IMR-90 (cell line): ENCODE results near the gene FRAS1. TPM values are rescaled to one million over a fixed set of nuclear protein-coding genes. Genes with fewer than 3 reads are reported as not detected.

Source experiments
- ATAC-seq: fragments of 200-7000 bp; cut with Tn5 transposase; 2 replicates; pipeline ENCODE4 v1.9.1; 2020; ENCODE audit warnings: low read depth, mild to moderate bottlenecking, moderate library complexity
- BruUV-seq: library from RNA; stranded (reverse); fragments of 400-500 nt; replicated peaks from 2 replicates; lab custom pipeline; 2021; lab: Mats Ljungman, UMichigan
- CTCF ChIA-PET: fragments of 300-600 bp; formaldehyde crosslinking; extraction: SDS; loops from one replicate; lab custom pipeline; 2021; ENCODE audit warnings: antibody characterized with exemption; lab: Yijun Ruan, JAX
- POLR2A ChIA-PET: fragments of 300-600 bp; sonication (Branson Sonifier 250); formaldehyde crosslinking; loops from one replicate; lab custom pipeline; 2022; ENCODE audit warnings: antibody characterized with exemption; ENCODE audit not compliant: unreplicated experiment; lab: Charles Lee
- DNase-seq: peaks from one replicate; pipeline ENCODE4 v3.0.0; 2013
- H2AFZ ChIP-seq: replicated peaks from 2 replicates; pipeline ENCODE3; 2013; ENCODE audit warnings: low read length, mild to moderate bottlenecking; ENCODE audit not compliant: poor library complexity
- H2AK5ac ChIP-seq: 2 replicates; pipeline ENCODE4 v1.6.1; 2013; ENCODE audit warnings: low read depth, low read length, inconsistent platforms
- H2AK9ac ChIP-seq: replicated peaks from 2 replicates; pipeline ENCODE3; 2013; ENCODE audit warnings: mild to moderate bottlenecking, low read depth, low read length, moderate library complexity; ENCODE audit not compliant: poor library complexity
- H2BK120ac ChIP-seq: 2 replicates; pipeline ENCODE4 v1.6.1; 2013; ENCODE audit warnings: low read depth, low read length, inconsistent platforms
- H2BK15ac ChIP-seq: 3 replicates; pipeline ENCODE4 v1.6.1; 2013; ENCODE audit warnings: low read depth, low read length, inconsistent platforms
- H2BK20ac ChIP-seq: 2 replicates; pipeline ENCODE4 v1.6.1; 2013; ENCODE audit warnings: low read depth, mild to moderate bottlenecking, inconsistent platforms, low read length, moderate library complexity
- H2BK5ac ChIP-seq: 2 replicates; pipeline ENCODE4 v1.6.1; 2013; ENCODE audit warnings: mild to moderate bottlenecking, low read depth, low read length, inconsistent platforms; ENCODE audit not compliant: poor library complexity, severe bottlenecking
- H3K14ac ChIP-seq: replicated peaks from 2 replicates; pipeline ENCODE4 v1.6.1; 2013; ENCODE audit warnings: low read depth, low read length, inconsistent platforms
- H3K18ac ChIP-seq: 2 replicates; pipeline ENCODE4 v1.6.1; 2013; ENCODE audit warnings: low read depth, low read length, control low read depth
- H3K23ac ChIP-seq: 2 replicates; pipeline ENCODE4 v1.6.1; 2013; ENCODE audit warnings: low read depth, low read length, inconsistent platforms
- H3K27ac ChIP-seq: 2 replicates; pipeline ENCODE4 v1.5.1; 2013; ENCODE audit warnings: mild to moderate bottlenecking, control low read depth, low read length; ENCODE audit not compliant: insufficient read depth
- H3K27me3 ChIP-seq: 2 replicates; pipeline ENCODE4 v1.6.1; 2013; ENCODE audit warnings: low read length; ENCODE audit not compliant: control insufficient read depth, insufficient read depth
- H3K36me3 ChIP-seq: 2 replicates; pipeline ENCODE4 v1.6.1; 2013; ENCODE audit warnings: low read length, mixed read lengths; ENCODE audit not compliant: control insufficient read depth, insufficient read depth
- H3K4ac ChIP-seq: 2 replicates; pipeline ENCODE4 v1.6.1; 2013; ENCODE audit warnings: low read depth, low read length, inconsistent platforms
- H3K4me1 ChIP-seq: 2 replicates; pipeline ENCODE4 v1.6.1; 2013; ENCODE audit warnings: low read length, mixed read lengths; ENCODE audit not compliant: control insufficient read depth, insufficient read depth
- H3K4me2 ChIP-seq: 2 replicates; pipeline ENCODE4 v1.6.1; 2013; ENCODE audit warnings: low read depth, mild to moderate bottlenecking, control low read depth, low read length, moderate library complexity
- H3K4me3 ChIP-seq: 2 replicates; pipeline ENCODE4 v1.5.1; 2013; ENCODE audit warnings: low read depth, mild to moderate bottlenecking, control low read depth, low read length, moderate library complexity; ENCODE audit not compliant: insufficient read depth
- H3K56ac ChIP-seq: 2 replicates; pipeline ENCODE4 v1.6.1; 2013; ENCODE audit warnings: low read length, inconsistent platforms; ENCODE audit not compliant: insufficient read depth; ENCODE audit errors: extremely low read depth
- H3K79me1 ChIP-seq, 2 experiments: 2 replicates each; pipeline ENCODE4 v1.6.1; 2013; ENCODE audit warnings: low read length in 2 of 2, inconsistent platforms in 1 of 2, low read depth in 1 of 2
- H3K9ac ChIP-seq: 2 replicates; pipeline ENCODE4 v1.6.1; 2013; ENCODE audit warnings: low read depth, low read length, control low read depth
- H3K9me1 ChIP-seq: 2 replicates; pipeline ENCODE4 v1.6.1; 2013; ENCODE audit warnings: low read length, inconsistent platforms; ENCODE audit not compliant: insufficient read depth
- H3K9me3 ChIP-seq: 2 replicates; pipeline ENCODE4 v1.6.1; 2013; ENCODE audit warnings: low read length; ENCODE audit not compliant: control insufficient read depth, insufficient read depth
- H4K20me1 ChIP-seq: 2 replicates; pipeline ENCODE4 v1.6.1; 2013; ENCODE audit warnings: low read length, inconsistent platforms; ENCODE audit not compliant: insufficient read depth
- H4K5ac ChIP-seq: 2 replicates; pipeline ENCODE4 v1.6.1; 2013; ENCODE audit warnings: mild to moderate bottlenecking, low read depth, low read length, control low read depth
- H4K8ac ChIP-seq, 2 experiments: 2 replicates each; pipeline ENCODE4 v1.6.1; 2013; ENCODE audit warnings: low read depth in 2 of 2, low read length in 2 of 2, control low read depth in 1 of 2, inconsistent platforms in 1 of 2
- H4K91ac ChIP-seq: 2 replicates; pipeline ENCODE4 v1.6.1; 2013; ENCODE audit warnings: low read depth, low read length, inconsistent platforms; ENCODE audit not compliant: insufficient read depth
- CHD1 ChIP-seq: IDR thresholded peaks from 2 replicates; pipeline ENCODE4 v1.6.1; 2012; ENCODE audit warnings: low read depth, low read length, improper control_type of control experiment
- FOS ChIP-seq: fragments of 150-350 bp; IDR thresholded peaks from 2 replicates; pipeline ENCODE4 v1.6.1; 2016; ENCODE audit warnings: low read depth, low read length
- MAFK ChIP-seq: IDR thresholded peaks from 2 replicates; pipeline ENCODE4 v1.6.1; 2012; ENCODE audit warnings: low read depth, low read length, improper control_type of control experiment
- MXI1 ChIP-seq: IDR thresholded peaks from 2 replicates; pipeline ENCODE4 v1.6.1; 2012; ENCODE audit warnings: low read depth, mild to moderate bottlenecking, low read length, moderate library complexity, borderline replicate concordance
- RFX5 ChIP-seq: IDR thresholded peaks from 2 replicates; pipeline ENCODE4 v1.8.0; 2012; ENCODE audit warnings: low read depth, mild to moderate bottlenecking, low read length, moderate library complexity
- SMC3 ChIP-seq: fragments of 150-350 bp; IDR thresholded peaks from 2 replicates; pipeline ENCODE4 v1.6.1; 2016; ENCODE audit warnings: low read depth, mild to moderate bottlenecking, antibody characterized with exemption, low read length, moderate library complexity
- WGBS, 2 experiments: methylation state at CpG; one replicate each; pipeline versions ENCODE4 v1.1.5 to v1.1.7; 2013; ENCODE audit warnings: missing lambda C conversion rate in 2 of 2; ENCODE audit not compliant: insufficient read length in 1 of 2; ENCODE audit errors: extremely low coverage in 2 of 2; 5-methylcytosine and 5-hydroxymethylcytosine counted together
- dilution Hi-C: fragments of 300-500 bp; cut with HindIII; formaldehyde crosslinking; loops from one replicate; pipeline ENCODE4 v1.14.3; 2018; ENCODE audit warnings: low sequenced_read_pairs; ENCODE audit not compliant: unreplicated experiment
- in situ Hi-C: fragments of 300-500 bp; cut with MboI; formaldehyde crosslinking; loops from 3 replicates; pipeline ENCODE4 v1.14.3; 2019; ENCODE audit warnings: low sequenced_read_pairs, inconsistent platforms, mixed read lengths
- intact Hi-C: fragments of 100-400 bp; cut with micrococcal nuclease; formaldehyde crosslinking; loops from 2 replicates; pipeline ENCODE4 v1.10.0; 2022
- polyA plus RNA-seq, 3 experiments: library from polyadenylated mRNA; depleted of rRNA; stranded (reverse); fragments of >200 nt; gene quantifications; 2 replicates each; pipeline ENCODE4 v1.2.3, GENCODE V29; 2012; ENCODE audit warnings: low replicate concordance in 1 of 3
- total RNA-seq: library from RNA; depleted of rRNA; stranded (reverse); fragments of >200 nt; gene quantifications from 2 replicates; pipeline ENCODE4 v1.2.3, GENCODE V29; 2012
- TF ChIP-seq, protein P1 (sequence below): fragments of 150-350 bp; IDR thresholded peaks from 2 replicates; pipeline ENCODE4 v1.6.1; 2016; ENCODE audit warnings: low read depth, mild to moderate bottlenecking, low read length, moderate library complexity, borderline replicate concordance
- TF ChIP-seq, protein P2 (sequence below): conservative IDR thresholded peaks from 2 replicates; pipeline ENCODE4 v1.5.1; 2012; ENCODE audit warnings: mild to moderate bottlenecking, low read depth, low read length, improper control_type of control experiment

FRAS1 gene
- total and polyA plus RNA-seq, 2 of the 4 experiments (the other 2 are of a cell fraction): under 0.01 to 0.03 TPM

DNA sequence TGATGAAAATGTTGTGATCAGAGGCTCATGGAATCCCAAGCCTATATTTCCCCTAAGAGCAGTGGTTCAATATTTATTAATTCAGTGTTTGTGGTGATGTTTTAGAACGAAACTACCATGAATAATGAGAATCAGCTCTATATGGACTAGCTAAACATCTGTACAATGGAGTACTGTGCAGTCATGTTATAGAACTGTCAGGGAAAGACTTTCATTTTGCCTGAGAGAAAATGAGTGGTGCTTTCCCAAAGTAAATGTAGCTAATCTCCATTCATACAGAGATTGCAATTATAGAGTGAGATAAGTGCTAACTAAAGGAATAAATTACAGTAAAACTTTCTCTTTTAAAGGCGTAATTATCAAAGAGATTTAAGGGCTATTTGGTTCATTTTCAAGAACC lies 147.1 kb downstream of the FRAS1 start:
- Histone ChIP-seq H3K18ac (no peak overlapping the region), H2BK20ac (no peak overlapping the region), H2AK9ac (no peak overlapping the region), H2AK5ac (no peak overlapping the region), H3K4ac (no peak overlapping the region), H2BK5ac (no peak overlapping the region), H2BK15ac (no peak overlapping the region), H3K36me3 (no peaks in the 10 kb centered on the region), H3K27me3 (no peaks in the 10 kb centered on the region; the same call in 1 of the 2 replicates), H3K79me1 (no peaks in the 10 kb centered on the region), H3K4me2 (no peak overlapping the region), H4K5ac (no peak overlapping the region), H3K9ac (no peak overlapping the region), H4K20me1 (no peaks in the 10 kb centered on the region), H3K4me1 (no peaks in the 10 kb centered on the region), H3K4me3 (no peak overlapping the region), H3K56ac (no peak overlapping the region), H3K9me3 (no peaks in the 10 kb centered on the region), H3K27ac (no peak overlapping the region), H2AFZ (no peak overlapping the region), H4K91ac (no peak overlapping the region), H3K9me1 (no peaks in the 10 kb centered on the region), H3K23ac (no peak overlapping the region), H3K14ac (no peak overlapping the region), H4K8ac (no peak overlapping the region), H2BK120ac (no peak overlapping the region)
- BruUV-seq: no TSS peak
- intact Hi-C loops (loop anchor here (10.0 kb wide), 1 partner anchor 641 kb away; no protein-coding TSS in a partner anchor), in situ Hi-C loops (no loop called here), dilution Hi-C loops (no loop called here)
- TF ChIP-seq FOS (no peak), MAFK (no peak), SMC3 (no peak), RFX5 (no peak), MXI1 (no peak), CHD1 (no peak)
- TF ChIP-seq, protein P1, sequence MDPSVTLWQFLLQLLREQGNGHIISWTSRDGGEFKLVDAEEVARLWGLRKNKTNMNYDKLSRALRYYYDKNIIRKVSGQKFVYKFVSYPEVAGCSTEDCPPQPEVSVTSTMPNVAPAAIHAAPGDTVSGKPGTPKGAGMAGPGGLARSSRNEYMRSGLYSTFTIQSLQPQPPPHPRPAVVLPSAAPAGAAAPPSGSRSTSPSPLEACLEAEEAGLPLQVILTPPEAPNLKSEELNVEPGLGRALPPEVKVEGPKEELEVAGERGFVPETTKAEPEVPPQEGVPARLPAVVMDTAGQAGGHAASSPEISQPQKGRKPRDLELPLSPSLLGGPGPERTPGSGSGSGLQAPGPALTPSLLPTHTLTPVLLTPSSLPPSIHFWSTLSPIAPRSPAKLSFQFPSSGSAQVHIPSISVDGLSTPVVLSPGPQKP: no peak
- TF ChIP-seq, protein P2, sequence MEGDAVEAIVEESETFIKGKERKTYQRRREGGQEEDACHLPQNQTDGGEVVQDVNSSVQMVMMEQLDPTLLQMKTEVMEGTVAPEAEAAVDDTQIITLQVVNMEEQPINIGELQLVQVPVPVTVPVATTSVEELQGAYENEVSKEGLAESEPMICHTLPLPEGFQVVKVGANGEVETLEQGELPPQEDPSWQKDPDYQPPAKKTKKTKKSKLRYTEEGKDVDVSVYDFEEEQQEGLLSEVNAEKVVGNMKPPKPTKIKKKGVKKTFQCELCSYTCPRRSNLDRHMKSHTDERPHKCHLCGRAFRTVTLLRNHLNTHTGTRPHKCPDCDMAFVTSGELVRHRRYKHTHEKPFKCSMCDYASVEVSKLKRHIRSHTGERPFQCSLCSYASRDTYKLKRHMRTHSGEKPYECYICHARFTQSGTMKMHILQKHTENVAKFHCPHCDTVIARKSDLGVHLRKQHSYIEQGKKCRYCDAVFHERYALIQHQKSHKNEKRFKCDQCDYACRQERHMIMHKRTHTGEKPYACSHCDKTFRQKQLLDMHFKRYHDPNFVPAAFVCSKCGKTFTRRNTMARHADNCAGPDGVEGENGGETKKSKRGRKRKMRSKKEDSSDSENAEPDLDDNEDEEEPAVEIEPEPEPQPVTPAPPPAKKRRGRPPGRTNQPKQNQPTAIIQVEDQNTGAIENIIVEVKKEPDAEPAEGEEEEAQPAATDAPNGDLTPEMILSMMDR: no peak
- ChIA-PET POLR2A (no interaction called here), CTCF (no interaction called here)
- DNase-seq (no peak), ATAC-seq (no peak)
- WGBS, 2 experiments: no CpG with 5 or more reads among the region's 2 CpGs
